ENCODE results near the gene ITIH4.

DNA sequence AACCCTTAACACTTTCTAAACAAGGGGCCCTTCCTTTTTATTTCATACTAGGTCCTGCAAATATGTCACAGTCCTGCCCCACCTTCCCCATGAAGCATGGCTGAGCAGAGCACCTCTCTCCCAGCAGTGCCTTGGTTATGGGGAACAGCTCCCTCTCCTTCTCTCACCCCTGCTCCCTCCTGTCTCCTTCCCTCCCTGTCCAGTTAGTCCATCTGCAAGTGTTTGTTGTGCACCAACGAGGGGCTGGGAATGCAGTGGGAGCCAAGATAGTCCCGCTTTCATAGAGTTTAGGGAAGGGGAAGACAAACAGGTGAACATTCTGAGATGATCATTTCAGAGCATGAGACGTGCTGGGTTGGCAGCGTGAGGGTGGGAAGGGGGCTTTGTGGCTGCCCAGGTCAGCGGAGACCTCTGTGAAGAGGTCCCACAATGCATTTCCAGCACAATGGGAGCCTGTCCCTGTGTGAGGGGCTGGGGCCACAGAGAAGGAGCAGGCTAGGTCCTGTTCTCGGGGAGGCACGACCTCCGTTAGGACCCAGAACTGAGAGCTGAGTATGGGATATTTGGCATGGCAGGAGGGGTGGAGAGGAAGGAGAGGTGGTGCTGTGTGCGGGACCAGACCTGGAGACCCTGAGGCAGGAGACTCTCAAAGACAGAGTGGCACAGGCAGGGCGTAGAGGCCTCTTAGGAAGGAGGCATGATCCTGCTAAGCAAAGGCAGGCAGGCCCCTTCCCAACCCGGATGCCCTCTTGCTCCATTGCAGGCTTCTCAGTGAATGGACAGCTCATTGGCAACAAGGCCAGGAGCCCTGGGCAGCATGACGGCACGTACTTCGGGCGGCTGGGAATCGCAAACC is 41.4 kb downstream of the ITIH4 start:
- no peak for TF ChIP-seq EP300 (IDR thresholded peaks at IDR 0.05)
- TF ChIP-seq POLR2A (IDR thresholded peaks at IDR 0.05): no peak
